ENCODE results near the gene CD99.

- TF ChIP-seq EP300 (IDR thresholded peaks at IDR 0.05; ENCODE audit: low read depth) (no peak), CTCF (IDR thresholded peaks at IDR 0.05) (no peak)
Measured at GRCh38 chrX:2710041-2710840, 19.1 kb downstream of the CD99 start.
